Activated naive CD4-positive, alpha-beta T cell treated with anti-CD3 and anti-CD28 coated beads for 36 hours (primary cell): Measurements from ENCODE around the gene ABCD4. TPM values are rescaled to one million over a fixed set of nuclear protein-coding genes. Genes with fewer than 3 reads are reported as not detected.

ENCODE experiments used
- CTCF ChIA-PET: fragments of 350-600 bp; sonication (Branson Sonifier 250); formaldehyde crosslinking; loops from one replicate; lab custom pipeline; 2021; ENCODE audit warnings: antibody characterized with exemption; lab: Charles Lee
- DNase-seq: peaks from one replicate; pipeline ENCODE4 v3.0.0-alpha.2; 2020
- H3K27ac Mint-ChIP-seq: one replicate; pipeline ENCODE4 v1.8.0; 2021; ENCODE audit warnings: mild to moderate bottlenecking, mixed read lengths
- H3K27me3 Mint-ChIP-seq: one replicate; pipeline ENCODE4 v1.8.0; 2021; ENCODE audit warnings: low read depth, mixed read lengths
- H3K36me3 Mint-ChIP-seq: one replicate; pipeline ENCODE4 v1.8.0; 2021; ENCODE audit warnings: low read depth, mixed read lengths
- H3K4me1 Mint-ChIP-seq: one replicate; pipeline ENCODE4 v1.8.0; 2021; ENCODE audit warnings: low read depth, mixed read lengths
- H3K4me3 Mint-ChIP-seq: one replicate; pipeline ENCODE4 v1.8.0; 2021; ENCODE audit warnings: mild to moderate bottlenecking, moderate library complexity, mixed read lengths
- H3K9me3 Mint-ChIP-seq: one replicate; pipeline ENCODE4 v1.8.0; 2021; ENCODE audit warnings: mixed read lengths
- intact Hi-C: fragments of 100-400 bp; cut with micrococcal nuclease; formaldehyde crosslinking; loops from one replicate; pipeline ENCODE4 v1.15.1; 2023
- total RNA-seq, 2 experiments: library from RNA; stranded (reverse); gene quantifications; one replicate each; pipeline ENCODE4 v1.2.3, GENCODE V29; 2021

ABCD4 gene
- total RNA-seq, 2 experiments from 2014 or later = 41.4 to 43.9 TPM

DNA sequence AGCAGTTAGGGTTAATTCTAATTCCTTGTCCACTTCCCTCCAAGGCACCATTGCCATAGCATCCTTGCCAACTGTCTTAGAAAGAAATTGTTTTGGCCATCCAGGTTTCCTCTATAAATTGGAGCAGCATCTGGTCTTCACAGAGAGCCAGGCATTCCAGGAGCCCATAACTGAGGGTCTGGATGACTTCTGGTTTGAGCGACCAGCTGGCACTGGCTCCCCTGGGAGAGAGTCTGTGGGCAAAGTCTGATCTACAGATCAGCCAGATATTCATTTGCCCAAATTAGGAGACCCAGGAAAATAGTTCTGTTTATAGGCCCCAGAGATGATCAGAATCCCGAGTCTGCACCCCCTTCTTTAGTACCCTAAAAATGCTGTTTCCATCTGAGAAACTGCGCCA, 47.5 kb downstream of the ABCD4 start:
- Mint-ChIP-seq H3K4me3 (no peak overlapping the region), H3K27me3 (peaks cover 4% of the 10 kb centered on the region), H3K27ac (no peak overlapping the region), H3K9me3 (no peaks in the 10 kb centered on the region), H3K4me1 (peaks cover 12% of the 10 kb centered on the region), H3K36me3 (no peaks in the 10 kb centered on the region)
- CTCF ChIA-PET = interaction anchor here (2.1 kb wide), 1 partner anchor 8 kb away, joined by 11 read pairs; no protein-coding TSS in a partner anchor
- intact Hi-C loops = no loop called here
- no peak for DNase-seq

DNA sequence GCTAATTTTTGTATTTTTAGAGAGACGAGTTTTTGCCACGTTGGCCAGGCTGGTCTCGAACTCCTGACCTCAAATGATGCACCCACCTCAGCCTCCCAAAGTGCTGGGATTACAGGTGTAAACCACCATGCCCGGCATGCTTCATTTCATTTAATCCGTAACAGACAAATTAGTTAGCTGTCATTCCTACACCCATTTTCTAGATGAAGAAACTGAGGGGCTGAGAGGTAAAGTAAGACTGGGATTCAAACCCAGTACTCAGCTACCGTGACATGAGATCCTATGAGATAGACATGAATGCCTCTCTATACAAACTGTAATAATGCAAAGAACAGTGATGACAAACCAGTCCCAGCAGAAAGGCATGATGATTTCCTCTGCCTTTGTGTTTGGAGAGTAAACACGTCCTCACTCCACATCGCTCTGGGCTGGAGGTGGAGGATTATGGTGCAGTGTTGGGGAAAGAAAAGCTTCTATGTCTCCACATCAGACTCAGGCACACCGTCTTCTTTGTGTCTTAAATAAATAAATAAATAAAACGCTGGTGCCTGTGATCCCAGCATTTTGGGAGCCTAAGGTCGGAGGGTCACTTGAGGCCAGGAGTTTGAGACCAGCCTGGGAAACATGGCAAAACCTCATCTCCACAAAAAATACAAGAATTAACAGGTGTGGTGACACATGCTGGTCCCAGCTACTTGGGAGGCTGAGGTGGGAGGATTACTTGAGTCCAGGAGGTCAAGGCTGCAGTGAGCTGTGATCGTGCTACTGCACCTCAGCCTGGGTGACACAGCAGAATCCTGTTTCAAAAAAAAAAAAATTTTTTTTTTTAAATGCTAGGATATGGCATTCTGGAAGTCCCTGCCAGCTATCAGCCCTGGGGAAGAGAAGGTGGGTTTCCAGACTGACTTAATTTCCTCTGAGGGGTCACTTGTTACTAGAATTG, 53.0 kb downstream of the ABCD4 start:
- Mint-ChIP-seq H3K4me3 (no peak overlapping the region), H3K9me3 (no peaks in the 10 kb centered on the region), H3K36me3 (no peaks in the 10 kb centered on the region), H3K27ac (no peak overlapping the region), H3K4me1 (peaks cover 6% of the 10 kb centered on the region), H3K27me3 (peaks cover 26% of the 10 kb centered on the region)
- intact Hi-C loops = loop anchor here (5.0 kb wide), 2 partner anchors 232 to 422 kb away; partner anchors contain the start of genes BBOF1 and ENTPD5
- CTCF ChIA-PET = interaction anchor here (0.5 to 1.4 kb wide), 8 partner anchors 26 to 335 kb away, joined by 3 read pairs; no protein-coding TSS in a partner anchor
- DNase-seq = no peak

DNA sequence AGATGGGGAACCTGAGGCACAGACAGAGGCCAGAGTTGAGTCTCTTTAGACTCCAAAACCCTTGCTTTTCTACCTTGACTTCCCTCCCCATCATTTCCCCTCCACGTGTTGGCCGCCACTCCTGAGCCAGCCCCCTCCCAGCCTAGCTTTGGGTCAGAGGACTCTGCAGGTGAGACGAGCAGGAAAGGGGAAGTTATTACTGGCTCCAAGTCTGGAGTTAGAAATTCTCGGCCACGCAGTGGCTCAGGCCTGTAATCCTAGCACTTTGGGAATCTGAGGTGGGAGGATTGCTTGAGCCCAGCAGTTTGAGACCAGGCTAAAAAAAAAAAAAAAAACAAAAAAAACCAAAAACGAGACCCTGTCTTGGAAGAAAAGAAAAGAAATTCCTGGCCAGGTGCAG, 54.7 kb downstream of the ABCD4 start:
- peaks cover 6% of the 10 kb centered on the region for H3K4me1 Mint-ChIP-seq
- H3K36me3 Mint-ChIP-seq = no peaks in the 10 kb centered on the region
- H3K27me3 Mint-ChIP-seq = peaks cover 43% of the 10 kb centered on the region
- no peak overlapping the region for H3K27ac Mint-ChIP-seq
- H3K9me3 Mint-ChIP-seq = no peaks in the 10 kb centered on the region
- no peak overlapping the region for H3K4me3 Mint-ChIP-seq
- CTCF ChIA-PET = interaction anchor here (1.4 to 2.8 kb wide), 2 partner anchors 8 to 29 kb away, joined by 4 to 11 read pairs; no protein-coding TSS in a partner anchor
- no peak for DNase-seq
- intact Hi-C loops = no loop called here

DNA sequence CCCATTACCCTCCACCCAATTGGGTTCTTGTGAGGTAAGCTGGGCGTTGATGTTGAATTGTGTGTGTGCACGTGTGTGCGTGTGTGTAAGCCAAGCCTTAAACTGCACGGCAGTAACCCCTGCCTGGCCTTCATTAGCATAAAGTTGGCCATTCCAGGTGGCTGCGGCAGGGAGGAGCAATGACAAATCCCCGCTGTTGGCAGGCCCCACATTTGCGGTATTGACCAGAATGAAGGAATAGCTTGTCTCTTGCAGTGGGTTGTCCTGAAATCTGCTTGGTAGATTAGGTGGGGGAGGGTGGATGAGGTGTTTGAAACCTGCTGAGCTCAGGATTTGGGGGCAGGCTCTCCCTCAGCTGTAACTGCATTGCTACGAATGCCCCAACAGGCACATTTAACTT, 56.2 kb downstream of the ABCD4 start:
- no peaks in the 10 kb centered on the region for H3K9me3 Mint-ChIP-seq
- CTCF ChIA-PET = interaction anchor here (1.4 to 2.8 kb wide), 3 partner anchors 10 to 28 kb away, joined by 4 to 11 read pairs (median 5); no protein-coding TSS in a partner anchor

DNA sequence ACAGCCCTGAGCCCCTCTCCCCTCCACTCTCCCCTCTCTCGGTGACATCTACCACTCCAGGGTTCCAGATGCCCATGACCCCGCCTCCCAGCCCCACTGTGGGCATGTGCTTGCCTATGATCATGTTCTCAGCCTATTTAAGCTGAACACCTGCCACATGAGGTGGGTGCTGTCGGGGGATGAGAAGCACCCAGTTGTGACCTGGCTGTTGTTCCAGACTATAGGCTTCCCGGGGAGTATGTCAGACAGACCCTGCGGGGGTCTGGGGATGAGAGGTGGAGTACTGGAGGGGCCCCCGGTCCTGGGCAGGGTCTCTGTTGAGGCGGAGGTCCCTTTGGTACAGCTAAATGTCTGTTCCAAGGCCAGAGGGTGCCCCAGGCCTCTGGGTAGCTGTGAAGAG, 57.4 kb downstream of the ABCD4 start:
- Mint-ChIP-seq H3K9me3 (no peaks in the 10 kb centered on the region), H3K27me3 (peaks cover 64% of the 10 kb centered on the region), H3K36me3 (no peaks in the 10 kb centered on the region), H3K4me3 (no peak overlapping the region), H3K4me1 (peaks cover 13% of the 10 kb centered on the region), H3K27ac (no peak overlapping the region)
- no peak for DNase-seq
- intact Hi-C loops = no loop called here
- CTCF ChIA-PET = interaction anchor here (0.7 to 2.8 kb wide), 3 partner anchors 11 to 26 kb away, joined by 3 to 11 read pairs (median 5); no protein-coding TSS in a partner anchor

More for the DNA sequence above, 56.2 kb downstream of the ABCD4 start:
- intact Hi-C loops = no loop called here
- no peaks in the 10 kb centered on the region for H3K36me3 Mint-ChIP-seq
- peaks cover 55% of the 10 kb centered on the region for H3K27me3 Mint-ChIP-seq
- H3K4me3 Mint-ChIP-seq = no peak overlapping the region
- DNase-seq = no peak
- H3K27ac Mint-ChIP-seq = no peak overlapping the region
- H3K4me1 Mint-ChIP-seq = peaks cover 10% of the 10 kb centered on the region

GRCh38 chr14:74244115-74244514, 58.6 kb downstream of the ABCD4 start:
- DNase-seq = no peak
- peaks cover 15% of the 10 kb centered on the region for H3K4me1 Mint-ChIP-seq
- no peak overlapping the region for H3K4me3 Mint-ChIP-seq
- CTCF ChIA-PET = no interaction called here
- no peak overlapping the region for H3K27ac Mint-ChIP-seq
- H3K27me3 Mint-ChIP-seq = peaks cover 68% of the 10 kb centered on the region
- no peaks in the 10 kb centered on the region for H3K36me3 Mint-ChIP-seq
- H3K9me3 Mint-ChIP-seq = no peaks in the 10 kb centered on the region
- intact Hi-C loops = no loop called here

GRCh38 chr14:74243051-74243450, 59.7 kb downstream of the ABCD4 start:
- no peak overlapping the region for H3K4me3 Mint-ChIP-seq
- CTCF ChIA-PET = interaction anchor here (0.9 kb wide), 1 partner anchor 25 kb away, joined by 3 read pairs; no protein-coding TSS in a partner anchor

GRCh38 chr14:74242780-74243042, 60.0 kb downstream of the ABCD4 start:
- intact Hi-C loops = no loop called here
- Mint-ChIP-seq H3K4me1 (peaks cover 15% of the 10 kb centered on the region), H3K27ac (no peak overlapping the region), H3K36me3 (no peaks in the 10 kb centered on the region), H3K4me3 (no peak overlapping the region), H3K9me3 (no peaks in the 10 kb centered on the region), H3K27me3 (peaks cover 77% of the 10 kb centered on the region)
- no peak for DNase-seq
- CTCF ChIA-PET = interaction anchor here (0.9 kb wide), 1 partner anchor 25 kb away, joined by 3 read pairs; no protein-coding TSS in a partner anchor

More at GRCh38 chr14:74243051-74243450, 59.7 kb downstream of the ABCD4 start:
- no peak for DNase-seq
- intact Hi-C loops = no loop called here
- H3K27ac Mint-ChIP-seq = no peak overlapping the region
- H3K4me1 Mint-ChIP-seq = peaks cover 15% of the 10 kb centered on the region
- H3K36me3 Mint-ChIP-seq = no peaks in the 10 kb centered on the region
- peaks cover 75% of the 10 kb centered on the region for H3K27me3 Mint-ChIP-seq
- H3K9me3 Mint-ChIP-seq = no peaks in the 10 kb centered on the region

DNA sequence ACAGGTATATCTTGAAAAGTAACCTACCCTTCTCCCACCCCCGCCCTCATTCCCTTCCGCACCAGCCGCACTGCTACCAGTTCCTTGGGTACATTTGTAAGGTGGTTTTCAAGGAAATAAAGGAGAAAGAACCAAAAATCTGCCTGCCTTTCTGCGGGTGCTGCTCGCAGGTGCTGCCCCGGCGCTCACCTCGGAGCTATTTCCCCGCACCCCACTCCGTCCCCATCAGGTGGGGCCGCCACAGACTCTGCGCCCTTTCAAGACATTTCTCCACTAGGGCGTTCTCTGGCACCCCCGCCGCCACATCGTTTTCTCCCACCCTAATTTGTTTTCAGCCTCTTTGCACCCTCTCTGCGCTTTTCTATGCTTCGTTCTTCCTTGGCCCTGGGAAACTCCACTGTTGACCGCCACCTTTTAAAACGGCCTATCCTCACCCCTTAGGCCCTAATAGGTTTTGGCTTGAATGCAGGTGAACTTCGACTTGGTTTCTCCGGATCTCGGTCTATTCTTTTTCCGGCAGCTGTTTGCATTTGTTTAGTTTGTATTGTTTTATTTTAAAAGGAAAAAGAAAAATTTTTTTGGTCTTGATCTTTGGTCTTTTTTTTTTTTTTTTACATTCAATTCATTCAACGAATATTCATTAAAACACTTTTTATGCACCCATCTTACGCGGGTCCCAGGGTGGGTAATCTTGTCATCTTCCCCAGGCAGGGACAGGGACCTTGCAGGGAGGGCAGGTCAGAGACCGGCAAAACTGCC, 60.5 kb downstream of the ABCD4 start:
- Mint-ChIP-seq H3K36me3 (no peaks in the 10 kb centered on the region), H3K27ac (no peak overlapping the region)
- CTCF ChIA-PET = interaction anchor here (0.7 to 0.9 kb wide), 3 partner anchors 17 to 154 kb away, joined by 3 read pairs; no protein-coding TSS in a partner anchor

DNA sequence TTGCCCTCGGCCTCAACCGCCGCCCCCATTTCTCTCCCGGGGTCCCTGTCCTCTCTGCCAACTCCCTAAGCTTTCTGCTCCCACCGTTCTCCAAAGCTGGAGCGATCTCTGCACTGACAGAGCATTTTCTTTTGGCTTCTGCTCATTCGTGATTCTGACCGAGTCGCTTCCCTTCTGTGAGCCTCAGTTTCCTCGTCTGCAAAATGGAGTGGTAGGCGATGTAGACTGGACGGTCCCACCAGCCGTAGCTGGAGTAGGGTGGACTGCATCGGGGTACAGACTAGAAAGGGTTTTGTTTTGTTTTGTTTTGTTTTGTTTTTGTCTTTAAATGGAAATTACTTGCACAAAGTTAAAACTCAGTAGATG, 61.1 kb downstream of the ABCD4 start:
- no peak overlapping the region for H3K27ac Mint-ChIP-seq
- CTCF ChIA-PET = interaction anchor here (0.7 kb wide), 1 partner anchor 17 kb away, joined by 3 read pairs; no protein-coding TSS in a partner anchor

More for the DNA sequence above, 60.5 kb downstream of the ABCD4 start:
- peaks cover 15% of the 10 kb centered on the region for H3K4me1 Mint-ChIP-seq
- H3K9me3 Mint-ChIP-seq = no peaks in the 10 kb centered on the region
- peaks cover 80% of the 10 kb centered on the region for H3K27me3 Mint-ChIP-seq
- H3K4me3 Mint-ChIP-seq = no peak overlapping the region
- intact Hi-C loops = no loop called here
- DNase-seq = no peak

DNA sequence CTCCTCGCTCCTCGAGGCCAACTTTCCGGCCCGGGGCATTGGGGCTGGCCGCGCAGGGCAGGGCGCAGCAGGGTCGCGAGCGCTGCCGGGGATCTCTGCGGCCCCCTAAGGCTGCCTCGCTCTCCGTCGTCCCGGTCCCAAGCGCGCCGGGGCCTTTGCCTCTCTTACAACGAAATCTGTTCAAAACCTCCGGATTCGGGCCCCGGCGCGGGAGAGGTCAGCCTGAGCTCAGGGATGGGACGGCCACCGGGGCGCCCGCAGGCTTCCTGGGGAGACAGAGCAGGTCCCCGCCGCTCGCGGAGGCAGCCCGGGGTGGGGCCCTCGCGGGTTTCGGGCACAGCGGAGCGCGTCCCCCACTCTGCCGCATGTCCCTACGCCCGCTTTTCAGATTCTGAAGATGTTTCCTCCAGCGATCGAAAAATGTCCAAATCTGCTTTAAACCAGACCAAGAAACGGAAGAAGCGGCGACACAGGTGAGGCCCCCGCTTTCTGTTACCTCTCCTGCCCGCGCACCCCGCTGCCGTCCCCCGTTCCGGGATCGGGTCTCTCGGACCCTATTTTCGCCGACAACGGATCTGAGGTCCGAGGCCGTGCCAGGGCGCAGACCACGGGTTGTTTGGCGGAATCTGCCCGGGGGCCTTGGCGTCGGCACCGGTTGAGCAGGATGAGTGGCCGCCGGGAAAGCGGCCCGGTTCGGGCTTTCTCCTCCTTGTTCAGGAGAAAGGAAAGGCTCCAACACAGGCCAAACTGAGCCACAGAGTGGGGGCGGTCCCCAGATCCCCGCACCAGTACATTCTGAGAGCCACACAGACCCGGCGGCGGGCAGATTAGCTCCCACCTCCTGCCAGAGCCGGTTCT, 61.7 kb downstream of the ABCD4 start:
- no peaks in the 10 kb centered on the region for H3K36me3 Mint-ChIP-seq
- peaks cover 15% of the 10 kb centered on the region for H3K4me1 Mint-ChIP-seq
- intact Hi-C loops = no loop called here
- peak overlapping the region; percentile 47 for H3K4me3 Mint-ChIP-seq
- H3K9me3 Mint-ChIP-seq = no peaks in the 10 kb centered on the region
- CTCF ChIA-PET = interaction anchor here (0.7 to 1.0 kb wide), 2 partner anchors 16 to 18 kb away, joined by 3 to 4 read pairs; no protein-coding TSS in a partner anchor
- H3K27ac Mint-ChIP-seq = no peak overlapping the region
- DNase-seq = no peak
- peaks cover 75% of the 10 kb centered on the region for H3K27me3 Mint-ChIP-seq

More for the DNA sequence above, 61.1 kb downstream of the ABCD4 start:
- no peaks in the 10 kb centered on the region for H3K36me3 Mint-ChIP-seq
- no peaks in the 10 kb centered on the region for H3K9me3 Mint-ChIP-seq
- intact Hi-C loops = no loop called here
- H3K4me1 Mint-ChIP-seq = peaks cover 15% of the 10 kb centered on the region
- no peak for DNase-seq
- peaks cover 76% of the 10 kb centered on the region for H3K27me3 Mint-ChIP-seq
- H3K4me3 Mint-ChIP-seq = peak overlapping the region; percentile 47
